ENCODE results near the gene ITPK1.
A peak's percentile ranks its signal among the peaks of the same experiment; 100 is the strongest.
"Not testable (repeated sequence)": the region's sequence is repeated elsewhere in the genome, so short reads cannot be mapped to it uniquely, and the experiment has no call there.

ITPK1 gene

GRCh38 chr14:93131257-93131820 is 15.6 kb upstream of the ITPK1 start:
- DNase-seq (ENCODE audit: low read depth): not testable (repeated sequence)

- no peak for DNase-seq (ENCODE audit: low read depth)
These were observed 13.2 kb upstream of the ITPK1 start for GRCh38 chr14:93128725-93129459.

- DNase-seq (ENCODE audit: low read depth): no peak
These were observed 10.4 kb upstream of the ITPK1 start for GRCh38 chr14:93126111-93126510.

GRCh38 chr14:93122826-93123225 is 7.1 kb upstream of the ITPK1 start:
- DNase-seq (ENCODE audit: low read depth): no peak

GRCh38 chr14:93121030-93121834 is 5.5 kb upstream of the ITPK1 start:
- DNase-seq (ENCODE audit: low read depth): no peak

- DNase-seq (ENCODE audit: low read depth): no peak
These were observed 4.8 kb upstream of the ITPK1 start for GRCh38 chr14:93120517-93120916.

- no peak for DNase-seq (ENCODE audit: low read depth)
These were observed 1.0 kb upstream of the ITPK1 start for GRCh38 chr14:93116676-93117200.

GRCh38 chr14:93115069-93115820 is 480 bp downstream of the ITPK1 start:
- peak; percentile 72 for DNase-seq (ENCODE audit: low read depth)

GRCh38 chr14:93114713-93115068 is 1.0 kb downstream of the ITPK1 start:
- no peak for DNase-seq (ENCODE audit: low read depth)

GRCh38 chr14:93114068-93114710 is 1.5 kb downstream of the ITPK1 start:
- no peak for DNase-seq (ENCODE audit: low read depth)

- DNase-seq (ENCODE audit: low read depth): no peak
These were observed 2.1 kb downstream of the ITPK1 start for GRCh38 chr14:93113678-93114067.

- peak; percentile 64 for DNase-seq (ENCODE audit: low read depth)
These were observed 2.6 kb downstream of the ITPK1 start for GRCh38 chr14:93112891-93113677.

GRCh38 chr14:93111541-93111940 is 4.2 kb downstream of the ITPK1 start:
- not testable (repeated sequence) for DNase-seq (ENCODE audit: low read depth)

- DNase-seq (ENCODE audit: low read depth): no peak
These were observed 4.8 kb downstream of the ITPK1 start for GRCh38 chr14:93110856-93111419.

- DNase-seq (ENCODE audit: low read depth): no peak
These were observed 5.9 kb downstream of the ITPK1 start for GRCh38 chr14:93109572-93110481.

- no peak for DNase-seq (ENCODE audit: low read depth)
These were observed 7.6 kb downstream of the ITPK1 start for GRCh38 chr14:93108105-93108504.

GRCh38 chr14:93107453-93107852 is 8.3 kb downstream of the ITPK1 start:
- DNase-seq (ENCODE audit: low read depth): no peak

- no peak for DNase-seq (ENCODE audit: low read depth)
These were observed 9.1 kb downstream of the ITPK1 start for GRCh38 chr14:93106541-93107156.

GRCh38 chr14:93105856-93106255 is 9.9 kb downstream of the ITPK1 start:
- not testable (repeated sequence) for DNase-seq (ENCODE audit: low read depth)
